Left renal cortex interstitium (tissue), 4 donors: ENCODE data around the gene AHNAK. TPM values are rescaled to one million over a fixed set of nuclear protein-coding genes. Genes with fewer than 3 reads are reported as not detected.

Experiments
- DNase-seq, 4 donors: peaks; one replicate each; pipeline ENCODE4 v3.0.0-alpha.2; 2013; ENCODE audit warnings: low read depth in 4 of 4, low spot score in 2 of 4, missing footprints in 1 of 4
- polyA plus RNA-seq, 4 donors: library from polyadenylated mRNA; unstranded; fragments of 120-200 nt; gene quantifications; one replicate each; pipeline ENCODE4 v1.2.1, GENCODE V29; 2013; ENCODE audit not compliant: insufficient read length in 4 of 4

Gene AHNAK
- polyA plus RNA-seq, 4 donors: 182 to 215 (median 196) TPM

GRCh38 chr11:62444236-62444833 lies 102.3 kb downstream of the AHNAK start:
- no peak for DNase-seq

GRCh38 chr11:62443390-62444235 lies 103.0 kb downstream of the AHNAK start:
- DNase-seq: no peak

GRCh38 chr11:62439785-62440602 lies 106.6 kb downstream of the AHNAK start:
- no peak for DNase-seq

- no peak for DNase-seq
These were observed 108.0 kb downstream of the AHNAK start for GRCh38 chr11:62438641-62439040.

GRCh38 chr11:62437616-62438015 lies 109.0 kb downstream of the AHNAK start:
- no peak for DNase-seq

- DNase-seq: no peak
These were observed 110.6 kb downstream of the AHNAK start for GRCh38 chr11:62435846-62436660.

- no peak for DNase-seq
These were observed 112.7 kb downstream of the AHNAK start for GRCh38 chr11:62433904-62434276.

GRCh38 chr11:62433141-62433903 lies 113.3 kb downstream of the AHNAK start:
- no peak for DNase-seq

GRCh38 chr11:62432695-62433094 lies 113.9 kb downstream of the AHNAK start:
- DNase-seq: no peak

- DNase-seq: no peak
These were observed 115.3 kb downstream of the AHNAK start for GRCh38 chr11:62431171-62431901.

GRCh38 chr11:62430425-62430824 lies 116.2 kb downstream of the AHNAK start:
- no peak for DNase-seq

GRCh38 chr11:62428871-62429560 lies 117.6 kb downstream of the AHNAK start:
- DNase-seq: no peak

- DNase-seq: no peak
These were observed 118.9 kb downstream of the AHNAK start for GRCh38 chr11:62427630-62428233.

GRCh38 chr11:62423012-62423411 lies 123.6 kb downstream of the AHNAK start:
- DNase-seq: no peak

- no peak for DNase-seq
These were observed 124.6 kb downstream of the AHNAK start for GRCh38 chr11:62421996-62422395.

- DNase-seq: no peak
These were observed 125.7 kb downstream of the AHNAK start for GRCh38 chr11:62420882-62421281.

- no peak for DNase-seq
These were observed 126.7 kb downstream of the AHNAK start for GRCh38 chr11:62419943-62420342.

GRCh38 chr11:62419314-62419929 lies 127.2 kb downstream of the AHNAK start:
- DNase-seq: no peak
